NT2/D1 (cell line): Measurements from ENCODE around the gene RNU6-9.

ENCODE experiments used
- SUZ12 ChIP-seq: IDR thresholded peaks from 2 replicates; pipeline ENCODE4 v1.6.1; 2011; ENCODE audit not compliant: insufficient read length, insufficient read depth; ENCODE audit errors: extremely low read depth
- ZNF274 ChIP-seq: IDR thresholded peaks from 2 replicates; pipeline ENCODE4 v1.6.1; 2011; ENCODE audit warnings: mild to moderate bottlenecking, low read depth, low read length

DNA sequence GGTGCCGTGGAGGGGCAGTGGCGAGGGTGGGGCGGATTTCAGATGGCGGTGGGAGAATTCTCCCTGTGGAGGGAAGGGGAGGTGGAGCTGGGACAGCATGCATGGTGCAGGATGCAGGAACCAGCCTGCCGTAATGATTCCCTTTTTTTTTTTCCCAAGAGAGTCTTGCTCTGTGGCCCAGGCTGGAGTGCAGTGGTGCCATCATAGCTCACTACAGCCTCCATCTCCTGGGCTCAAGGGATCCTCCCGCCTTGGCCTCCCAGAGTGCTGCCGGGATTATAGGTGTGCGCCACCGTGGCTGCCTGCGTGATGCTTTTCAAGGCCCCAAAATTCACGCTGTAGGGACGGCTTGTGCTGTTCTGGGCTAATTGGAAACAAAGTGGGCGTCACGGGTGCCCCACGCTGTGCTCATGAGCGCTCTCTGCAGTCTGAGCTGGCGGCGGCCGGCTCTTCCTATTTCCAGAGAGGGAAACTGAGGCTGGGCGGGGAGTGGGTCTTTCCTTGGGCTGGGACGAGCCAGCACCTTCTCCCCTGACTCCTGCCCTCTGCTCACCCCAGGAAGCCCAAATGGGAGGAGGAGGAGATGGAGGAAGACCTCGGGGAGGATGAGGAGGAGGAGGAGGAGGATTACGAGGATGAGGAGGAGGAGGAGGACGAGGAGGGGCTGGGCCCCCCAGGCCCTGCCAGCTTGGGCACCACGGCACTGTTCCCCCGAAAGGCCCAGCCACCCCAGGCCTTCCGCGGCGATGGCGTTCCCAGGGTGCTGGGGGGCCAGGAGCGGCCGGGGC, 38.8 kb downstream of the RNU6-9 start:
- TF ChIP-seq ZNF274 = no peak
- no peak for TF ChIP-seq SUZ12
